IPS-NIHi7 (cell line): ENCODE results near the gene ARHGAP28.

Source experiments
- DNase-seq: peaks from one replicate; pipeline ENCODE4 v3.0.0; 2012; ENCODE audit warnings: mixed read lengths; ENCODE audit errors: extremely low spot score

Gene ARHGAP28

DNA sequence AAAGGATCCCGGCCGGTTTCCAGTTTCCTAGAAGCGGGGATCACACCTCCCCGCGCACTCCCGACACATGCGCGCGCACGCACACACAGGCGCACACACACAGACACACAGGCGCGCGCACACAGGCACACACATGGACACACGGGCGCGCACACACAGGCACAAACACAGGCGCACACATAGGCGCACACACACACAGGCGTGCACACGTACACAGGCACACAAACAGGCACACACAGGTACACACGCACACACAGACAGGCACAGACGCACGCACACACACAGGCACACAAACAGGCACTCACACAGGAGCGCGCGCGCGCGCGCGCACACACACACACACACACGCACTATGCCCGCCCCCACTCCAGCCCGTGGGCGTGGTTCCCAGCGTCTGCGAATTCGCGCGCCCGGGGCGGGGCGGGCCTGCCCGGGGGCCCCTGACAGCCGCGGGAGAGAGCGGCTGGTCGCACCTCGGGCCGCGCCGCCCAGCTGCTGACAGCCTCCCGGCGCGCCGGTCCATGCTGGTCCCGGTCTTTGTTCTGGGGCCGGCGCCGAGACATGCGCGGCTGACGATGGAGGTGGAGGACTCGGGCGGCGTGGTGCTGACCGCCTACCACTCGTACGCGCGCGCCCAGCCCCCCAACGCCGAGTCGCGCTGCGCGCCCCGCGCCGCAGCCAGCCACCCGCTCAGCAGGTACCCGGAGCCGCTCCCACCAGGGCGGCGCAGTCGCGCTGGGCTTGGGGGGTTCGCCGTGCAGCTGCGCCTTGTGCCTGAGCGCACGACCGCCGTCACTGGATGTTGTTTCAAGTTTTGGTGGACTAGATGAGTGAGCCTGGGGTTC lies at the start of gene ARHGAP28:
ARHGAP28 (plus strand) TSS at position 470 of the 845 bp plus-strand sequence; CDS start at position 576, 106 bp downstream.
- peak; percentile 85 for DNase-seq

DNA sequence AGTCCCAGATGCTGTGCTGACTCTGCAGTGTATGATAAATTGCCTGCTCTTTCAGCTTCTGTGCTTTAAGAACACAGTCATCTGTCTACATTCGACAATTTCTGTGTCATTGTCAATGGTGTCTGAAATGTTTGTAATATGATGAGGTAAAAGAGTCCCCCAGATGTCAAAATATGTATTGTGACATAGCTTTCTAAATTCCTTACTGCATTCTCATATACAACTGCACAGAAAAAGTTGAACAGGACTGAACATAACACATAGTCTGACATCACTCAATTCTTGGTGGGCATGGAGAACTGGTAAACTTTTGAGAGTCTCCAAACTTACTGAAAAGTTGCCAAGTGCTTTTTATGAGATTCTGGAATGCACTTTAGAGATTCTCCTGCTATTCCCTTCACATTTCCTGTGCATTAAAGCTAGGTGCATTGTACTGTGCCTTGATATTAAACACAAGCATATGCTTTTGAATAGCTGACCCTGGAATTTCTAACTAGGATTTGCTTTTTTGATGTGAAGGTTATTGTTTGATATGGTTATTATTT lies 48.1 kb upstream of the ARHGAP28 start:
- no peak for DNase-seq

DNA sequence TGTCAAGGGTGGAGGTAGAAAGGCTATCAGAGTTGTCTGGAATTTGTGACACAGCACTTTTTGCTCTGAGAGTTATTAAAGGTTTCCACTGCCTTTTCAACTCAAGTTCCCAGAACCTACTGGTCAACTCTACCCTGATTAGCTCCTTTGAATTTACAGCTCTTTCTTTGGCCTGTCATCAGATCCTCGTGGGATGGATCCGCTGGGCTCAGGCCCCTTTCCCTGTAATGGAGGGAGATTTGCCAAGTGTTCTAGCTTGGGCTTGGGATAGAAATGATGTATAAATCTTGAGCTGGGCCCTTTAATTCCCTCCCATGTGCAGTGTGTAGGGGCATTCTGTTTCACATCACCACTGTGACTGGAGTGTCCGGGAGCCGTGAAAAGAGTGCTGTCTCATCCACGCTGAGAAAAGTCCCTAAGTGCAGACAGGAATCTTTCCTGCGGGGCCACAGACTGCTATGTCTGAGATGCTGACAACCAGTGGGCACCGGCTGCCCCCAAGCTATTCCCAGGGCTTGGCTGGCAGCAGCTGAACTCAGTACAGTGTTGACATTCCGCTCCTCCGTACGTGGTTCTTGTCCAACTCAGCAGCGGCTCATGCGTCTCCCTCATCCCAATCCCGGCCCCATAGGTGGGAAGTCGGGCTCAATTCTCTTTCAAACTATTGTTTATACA lies 46.9 kb upstream of the ARHGAP28 start:
- DNase-seq: no peak

DNA sequence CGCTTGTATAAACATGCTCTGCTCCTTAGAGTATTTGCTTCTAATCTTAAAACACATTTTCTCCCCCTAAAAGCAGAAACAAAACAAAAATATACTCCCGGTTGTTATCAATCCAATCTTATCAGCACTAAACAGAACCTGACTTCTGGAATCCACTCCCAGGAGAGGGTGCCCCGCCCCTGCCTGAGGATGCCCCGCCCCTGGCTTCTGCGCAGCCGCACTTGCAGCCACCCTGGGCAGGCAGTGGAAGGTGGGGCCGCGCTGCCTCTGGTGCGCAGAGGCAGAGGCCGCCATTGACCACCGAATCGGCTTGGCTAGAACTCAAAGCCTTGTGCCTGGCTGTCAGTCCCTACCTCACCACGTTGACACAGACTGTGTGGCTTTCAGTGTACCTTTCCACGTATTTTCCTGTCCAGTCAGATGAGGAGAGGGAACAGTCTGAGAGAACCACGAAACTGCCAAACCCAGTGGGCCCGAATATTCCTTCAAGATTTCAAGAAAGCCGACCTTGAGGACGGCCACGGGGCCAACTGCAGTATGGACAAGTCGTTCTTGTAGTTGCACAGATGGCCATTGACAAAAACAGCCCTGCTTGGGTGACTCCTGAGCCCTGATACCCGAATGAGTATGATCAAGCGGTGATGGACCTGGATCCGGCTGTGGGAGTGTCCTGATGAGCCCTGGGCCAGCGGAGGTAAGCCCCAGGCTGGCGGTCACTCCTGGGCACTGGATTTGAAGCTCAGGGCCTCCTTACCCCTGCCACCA lies 46.2 kb upstream of the ARHGAP28 start:
- peak; percentile 64 for DNase-seq

DNA sequence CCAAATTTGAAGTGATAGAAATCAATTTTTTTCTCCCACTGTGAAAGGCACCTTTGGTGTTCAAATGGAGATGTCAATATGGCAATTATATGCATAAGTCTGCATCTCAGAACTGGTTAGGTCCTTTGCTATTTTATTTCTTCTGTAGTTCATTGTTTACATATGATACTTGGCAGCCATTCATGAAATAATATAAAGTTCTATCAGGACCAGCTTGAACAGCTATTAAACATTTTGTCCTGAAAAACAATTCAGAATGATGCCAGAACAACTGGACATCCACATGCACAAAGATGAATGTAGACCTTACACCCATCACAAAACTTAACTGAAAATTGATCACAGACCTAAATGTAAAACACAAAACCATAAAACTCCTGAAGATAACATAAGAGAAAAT lies 41.8 kb upstream of the ARHGAP28 start:
- DNase-seq: no peak

DNA sequence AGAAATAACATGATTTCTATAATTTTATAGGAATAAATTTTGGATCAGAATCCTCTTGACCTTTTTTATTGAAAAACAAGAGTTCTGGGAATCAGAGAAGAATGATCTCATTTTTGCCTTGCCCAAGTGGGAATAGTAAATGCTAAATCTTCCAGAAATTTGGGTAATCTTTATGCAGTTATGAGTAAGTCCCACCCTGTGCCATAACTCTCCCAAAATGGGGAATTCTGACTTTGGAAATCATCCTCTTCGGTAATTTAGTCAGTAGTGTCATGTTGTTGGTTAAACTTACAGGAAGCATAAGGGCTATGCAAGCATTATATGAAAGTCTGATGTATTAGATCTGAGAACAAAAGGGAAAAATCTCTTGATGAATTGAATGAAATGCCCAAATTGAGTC lies 20.6 kb upstream of the ARHGAP28 start:
- DNase-seq: no peak

DNA sequence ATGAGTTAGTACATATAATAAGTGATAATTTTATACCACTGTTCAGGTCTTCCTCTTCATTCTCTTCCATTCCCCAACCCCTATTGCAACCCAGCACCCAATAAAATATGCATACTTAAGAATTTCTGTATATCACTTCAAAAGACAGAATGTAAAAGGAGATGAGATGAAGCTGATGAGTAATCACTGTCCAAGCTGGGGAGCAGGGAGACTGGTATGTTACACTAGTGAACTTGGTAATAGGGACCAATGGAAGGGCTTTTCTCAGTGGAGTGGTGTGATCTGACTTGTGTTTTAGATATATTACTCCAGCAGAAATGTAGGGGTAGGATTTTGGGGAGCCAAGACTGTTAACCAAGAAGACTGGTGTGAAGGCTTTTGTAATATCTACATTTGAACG lies 18.0 kb upstream of the ARHGAP28 start:
- DNase-seq: no peak

DNA sequence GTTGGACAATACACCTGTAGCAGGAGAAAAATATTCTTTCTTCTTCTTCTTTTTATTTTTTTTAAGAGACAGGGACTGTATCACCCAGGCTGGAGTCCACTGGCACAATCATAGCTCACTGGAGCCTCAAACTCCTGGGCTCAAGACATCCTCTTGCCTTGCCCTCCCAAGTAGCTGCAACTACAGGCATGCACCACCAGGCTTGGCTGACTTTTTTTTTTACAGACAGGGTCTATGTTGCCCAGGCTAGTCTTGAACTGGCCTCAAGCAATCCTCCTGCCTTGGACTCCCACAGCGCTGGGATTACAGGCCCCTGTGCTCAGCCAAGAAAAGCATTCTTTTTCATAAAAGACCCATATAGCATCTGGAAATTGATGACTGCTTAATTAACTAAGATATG lies 17.1 kb upstream of the ARHGAP28 start:
- no peak for DNase-seq

DNA sequence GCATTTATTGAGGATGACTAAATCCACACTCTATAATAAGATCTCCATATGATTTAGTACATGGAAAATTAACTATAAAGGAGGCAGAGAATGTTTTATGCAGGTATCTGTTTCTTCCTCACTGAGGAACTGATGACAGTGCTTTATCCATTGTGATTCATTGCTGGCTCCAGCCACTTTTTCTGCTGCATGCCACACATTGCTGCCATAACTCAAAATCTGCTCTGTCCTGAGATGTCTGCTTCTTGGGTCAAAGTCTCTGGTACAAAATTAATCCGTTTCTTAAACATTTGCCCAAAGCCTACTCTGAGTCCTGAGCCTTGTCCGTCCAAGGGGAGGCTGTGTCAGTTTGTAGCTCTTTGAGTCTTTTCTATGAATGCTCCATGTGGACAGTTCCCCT lies 15.5 kb upstream of the ARHGAP28 start:
- no peak for DNase-seq

DNA sequence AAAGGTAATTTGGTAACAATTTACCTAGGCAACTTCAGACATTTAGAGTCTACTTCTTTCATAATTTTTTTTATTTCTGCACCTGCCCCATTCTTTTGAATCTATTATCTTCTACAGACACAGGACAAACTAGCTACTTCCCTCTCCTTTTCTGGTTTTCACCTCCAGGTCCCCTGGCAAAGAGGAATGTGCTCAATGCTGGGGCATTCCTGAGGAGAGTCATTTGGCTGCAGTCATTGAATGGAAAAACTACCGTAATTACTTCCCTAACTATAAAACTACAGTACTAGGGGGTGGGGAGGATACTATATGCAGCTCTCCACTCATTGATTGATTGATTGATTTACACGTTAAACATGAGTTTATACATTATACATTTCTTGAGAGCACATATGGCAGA lies 11.2 kb upstream of the ARHGAP28 start:
- DNase-seq: no peak

GRCh38 chr18:6719098-6719846 lies 10.2 kb upstream of the ARHGAP28 start:
- no peak for DNase-seq

- no peak for DNase-seq
Observed at GRCh38 chr18:6719910-6720683, 9.4 kb upstream of the ARHGAP28 start.

DNA sequence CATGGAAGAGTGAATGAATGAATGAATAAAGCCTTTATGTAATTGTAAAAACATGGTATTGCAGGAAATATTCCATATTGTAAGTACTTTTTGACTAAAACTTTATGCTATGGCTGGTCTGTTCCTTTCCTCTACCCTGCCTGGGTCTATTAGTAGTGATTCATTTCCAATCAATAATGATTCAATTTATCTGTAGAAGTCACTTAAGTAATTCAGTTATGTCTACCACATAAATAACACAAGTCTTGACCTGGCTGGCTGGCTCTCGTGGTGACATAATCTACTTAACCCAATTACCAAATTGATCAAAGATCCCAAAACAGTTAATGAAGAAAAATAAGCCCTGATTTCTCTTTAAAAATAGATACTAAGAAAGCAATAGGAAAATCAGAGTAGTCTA lies 7.8 kb upstream of the ARHGAP28 start:
- DNase-seq: no peak

GRCh38 chr18:6722690-6723089 lies 6.8 kb upstream of the ARHGAP28 start:
- DNase-seq: no peak

DNA sequence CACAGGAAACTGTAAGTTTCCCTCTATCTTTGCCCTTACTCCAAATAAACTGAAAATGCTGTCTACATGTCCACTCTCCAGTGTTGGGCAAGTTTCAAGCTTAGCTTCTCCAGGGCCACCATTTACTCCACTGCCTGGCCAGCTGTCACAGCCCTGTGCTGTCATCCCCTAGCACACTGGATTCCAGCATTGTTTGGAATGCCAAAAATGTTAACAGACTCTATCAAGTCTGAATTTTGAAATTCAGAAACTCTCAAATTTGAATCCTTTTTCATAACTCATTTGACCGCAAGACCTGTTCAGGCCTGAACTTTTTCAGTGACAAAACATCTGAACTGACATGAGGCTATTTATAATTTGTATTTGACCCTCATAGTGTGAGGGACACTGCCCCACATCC lies 5.2 kb upstream of the ARHGAP28 start:
- DNase-seq: no peak

- DNase-seq: no peak
Observed at GRCh38 chr18:6728331-6728730, 1.2 kb upstream of the ARHGAP28 start.

DNA sequence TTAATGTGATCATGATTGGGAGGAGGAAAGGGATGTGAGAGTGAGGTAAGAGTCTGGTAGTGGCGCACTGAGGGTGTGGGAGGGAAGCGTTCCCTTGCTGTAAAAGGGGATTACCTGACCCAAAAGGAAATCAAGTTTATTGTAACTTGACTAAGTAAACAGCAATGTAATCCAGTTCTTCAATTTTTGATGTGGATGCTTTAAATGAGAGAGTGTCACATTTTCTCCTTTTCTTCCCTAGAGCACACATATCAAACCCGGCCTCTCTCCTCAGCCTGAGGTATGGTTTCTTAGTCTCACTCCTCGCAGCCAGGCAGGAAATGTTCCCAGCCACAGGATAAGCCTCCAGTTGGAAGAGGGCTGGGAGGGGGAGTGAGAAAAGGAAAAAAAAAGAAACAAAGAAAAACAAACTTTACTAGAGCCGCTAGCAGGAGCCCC lies 688 bp upstream of the ARHGAP28 start:
- DNase-seq: peak; percentile 61

GRCh38 chr18:6730416-6731221 lies 1.1 kb downstream of the ARHGAP28 start:
- DNase-seq: no peak

DNA sequence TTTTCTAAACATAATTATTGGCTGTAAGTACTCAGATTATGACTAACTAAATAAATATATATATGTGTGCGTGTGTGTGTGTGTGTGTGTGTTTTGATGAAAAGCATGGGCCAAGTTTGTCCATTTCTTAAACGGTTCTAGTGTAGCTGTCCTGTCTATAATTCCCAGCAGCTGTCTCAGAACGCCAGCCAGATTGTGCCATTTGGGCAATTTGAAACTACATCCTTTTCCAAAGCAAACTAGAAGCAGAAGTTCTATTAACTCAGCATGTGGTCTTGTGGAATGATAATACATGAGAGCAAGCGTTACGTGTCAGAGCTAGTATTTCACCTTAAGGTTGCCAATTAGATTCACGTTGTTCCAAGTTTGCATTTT lies 1.7 kb downstream of the ARHGAP28 start:
- DNase-seq: no peak

- DNase-seq: no peak
Observed at GRCh38 chr18:6732952-6733351, 3.4 kb downstream of the ARHGAP28 start.
